Astrocyte of the spinal cord (primary cell): ENCODE data around the gene HES5.
A peak's percentile ranks its signal among the peaks of the same experiment; 100 is the strongest.

Experiments
- DNase-seq: peaks from one replicate; pipeline ENCODE4 v3.0.0; 2011; ENCODE audit warnings: low read depth, low spot score
- H3K4me3 ChIP-seq: 2 replicates; pipeline ENCODE4 v1.5.1; 2011; ENCODE audit warnings: low read depth, mild to moderate bottlenecking, low read length, moderate library complexity
- in situ Hi-C: cut with HindIII; loops from 2 replicates; pipeline ENCODE4 v1.10.0; 2017; ENCODE audit warnings: low sequenced_read_pairs
- TF ChIP-seq, protein P1 (sequence below): IDR thresholded peaks from 2 replicates; pipeline ENCODE4 v1.5.1; 2012; ENCODE audit warnings: low read depth, mild to moderate bottlenecking, low read length, inconsistent platforms

HES5 gene

DNA sequence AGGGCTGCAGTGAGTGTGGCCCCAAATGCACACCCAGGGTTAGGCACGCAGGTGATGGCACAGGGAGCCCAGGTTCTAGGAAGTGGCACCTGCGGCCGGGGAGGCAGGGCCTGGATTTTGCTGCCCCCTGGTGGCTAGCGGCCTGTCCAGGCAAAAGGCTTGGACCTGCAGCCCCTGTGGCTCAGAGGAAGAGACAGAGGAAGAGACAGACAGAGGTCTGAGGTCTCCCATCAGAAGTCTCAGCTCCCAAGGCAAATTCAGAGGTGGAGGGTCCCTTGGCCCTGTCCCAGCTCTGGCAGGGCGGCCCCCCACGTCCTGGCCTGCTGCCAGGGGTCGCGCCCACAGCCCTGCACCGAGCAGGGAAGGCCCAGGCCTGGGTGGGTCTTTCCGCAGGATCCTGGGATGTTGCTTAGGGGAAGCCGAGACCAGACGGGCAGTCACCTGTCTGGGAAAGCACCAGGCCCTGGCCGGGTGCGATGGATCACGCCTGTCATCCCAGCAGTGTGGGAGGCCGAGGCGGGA, 18.1 kb upstream of the HES5 start:
- H3K4me3 ChIP-seq = no peak overlapping the region
- in situ Hi-C loops = no loop called here
- TF ChIP-seq, protein P1, sequence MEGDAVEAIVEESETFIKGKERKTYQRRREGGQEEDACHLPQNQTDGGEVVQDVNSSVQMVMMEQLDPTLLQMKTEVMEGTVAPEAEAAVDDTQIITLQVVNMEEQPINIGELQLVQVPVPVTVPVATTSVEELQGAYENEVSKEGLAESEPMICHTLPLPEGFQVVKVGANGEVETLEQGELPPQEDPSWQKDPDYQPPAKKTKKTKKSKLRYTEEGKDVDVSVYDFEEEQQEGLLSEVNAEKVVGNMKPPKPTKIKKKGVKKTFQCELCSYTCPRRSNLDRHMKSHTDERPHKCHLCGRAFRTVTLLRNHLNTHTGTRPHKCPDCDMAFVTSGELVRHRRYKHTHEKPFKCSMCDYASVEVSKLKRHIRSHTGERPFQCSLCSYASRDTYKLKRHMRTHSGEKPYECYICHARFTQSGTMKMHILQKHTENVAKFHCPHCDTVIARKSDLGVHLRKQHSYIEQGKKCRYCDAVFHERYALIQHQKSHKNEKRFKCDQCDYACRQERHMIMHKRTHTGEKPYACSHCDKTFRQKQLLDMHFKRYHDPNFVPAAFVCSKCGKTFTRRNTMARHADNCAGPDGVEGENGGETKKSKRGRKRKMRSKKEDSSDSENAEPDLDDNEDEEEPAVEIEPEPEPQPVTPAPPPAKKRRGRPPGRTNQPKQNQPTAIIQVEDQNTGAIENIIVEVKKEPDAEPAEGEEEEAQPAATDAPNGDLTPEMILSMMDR = peak; percentile 97
- DNase-seq = peak; percentile 55

DNA sequence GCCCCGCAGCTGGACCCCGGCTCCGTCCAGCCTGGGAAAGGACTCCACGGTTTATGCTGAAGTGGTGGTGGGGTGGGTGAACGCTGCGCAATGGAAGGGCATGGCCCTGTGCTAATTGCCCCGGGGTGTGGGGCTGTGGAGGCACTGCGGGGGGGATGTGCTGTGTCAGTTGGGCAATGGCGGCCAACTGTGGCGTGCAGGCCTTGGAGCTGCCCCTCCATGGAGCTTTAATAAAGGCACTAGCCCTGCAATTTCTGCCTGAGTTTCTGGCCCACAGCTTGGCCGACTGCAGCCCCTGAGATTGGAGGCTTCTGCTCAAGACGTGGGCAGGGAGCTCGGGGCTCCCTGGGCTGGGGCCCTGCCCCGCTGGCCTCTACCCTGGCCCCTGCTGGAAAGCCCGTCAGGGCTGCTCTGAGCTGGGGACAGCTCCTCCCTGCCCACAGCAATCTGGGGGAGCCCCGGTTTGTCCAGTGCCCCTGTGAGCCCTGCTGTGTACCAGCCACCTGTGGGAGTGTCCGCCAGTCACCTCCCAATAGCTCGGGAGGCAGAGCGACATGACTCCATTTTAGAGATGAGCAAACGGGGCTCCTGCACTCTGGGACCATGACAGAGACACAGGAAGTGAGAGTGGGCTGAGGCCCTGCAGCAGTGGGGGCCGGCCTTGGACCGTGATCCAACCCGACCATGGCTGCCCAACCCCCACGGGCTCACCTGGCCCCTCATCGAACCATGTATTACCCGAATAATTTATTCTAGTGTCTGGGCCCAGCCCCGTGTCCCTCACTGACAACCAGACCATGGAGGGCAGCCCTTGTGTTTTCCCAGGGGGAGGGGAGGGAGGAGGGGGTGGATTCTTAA, 17.4 kb upstream of the HES5 start:
- in situ Hi-C loops = no loop called here
- peak overlapping the region; percentile 43 for H3K4me3 ChIP-seq
- no peak for DNase-seq
- TF ChIP-seq, protein P1 = no peak

DNA sequence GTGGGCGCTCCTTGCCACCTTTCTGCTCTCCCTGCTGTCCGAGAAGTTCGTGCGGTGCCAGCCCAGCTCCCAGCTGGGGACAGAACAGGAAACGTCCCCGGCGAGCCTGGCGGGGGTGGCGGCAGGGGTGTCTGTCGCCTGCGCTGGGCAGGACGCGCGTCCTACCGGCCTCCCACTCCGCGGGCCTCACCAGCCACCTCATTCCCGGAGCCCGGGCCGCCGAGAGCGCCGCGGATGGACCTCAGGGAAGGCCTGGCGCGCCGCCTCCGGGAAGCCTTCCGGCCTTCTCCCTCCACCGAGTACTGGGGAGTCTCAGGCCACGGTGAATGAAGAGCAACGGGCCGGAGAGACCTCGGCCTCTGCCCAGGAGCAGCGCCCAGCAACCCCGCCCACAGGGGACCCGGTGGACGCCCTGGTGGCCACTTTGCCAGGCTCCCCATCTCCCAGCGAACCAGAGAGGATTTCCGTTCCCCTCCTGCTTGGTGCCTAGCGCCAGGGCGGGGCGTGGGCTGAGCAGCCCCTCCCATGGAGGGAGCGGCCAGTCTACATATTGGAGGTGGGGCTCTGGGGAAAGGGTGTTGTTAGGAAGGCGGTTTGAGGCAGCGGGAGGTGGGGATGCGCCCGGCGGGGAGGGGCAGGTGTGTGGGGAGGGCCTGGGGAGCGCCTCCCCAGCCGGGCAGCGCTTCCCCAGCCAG, 16.6 kb upstream of the HES5 start:
- in situ Hi-C loops = no loop called here
- peak; percentile 70 for DNase-seq
- H3K4me3 ChIP-seq = peak overlapping the region; percentile 43
- TF ChIP-seq, protein P1 = no peak

DNA sequence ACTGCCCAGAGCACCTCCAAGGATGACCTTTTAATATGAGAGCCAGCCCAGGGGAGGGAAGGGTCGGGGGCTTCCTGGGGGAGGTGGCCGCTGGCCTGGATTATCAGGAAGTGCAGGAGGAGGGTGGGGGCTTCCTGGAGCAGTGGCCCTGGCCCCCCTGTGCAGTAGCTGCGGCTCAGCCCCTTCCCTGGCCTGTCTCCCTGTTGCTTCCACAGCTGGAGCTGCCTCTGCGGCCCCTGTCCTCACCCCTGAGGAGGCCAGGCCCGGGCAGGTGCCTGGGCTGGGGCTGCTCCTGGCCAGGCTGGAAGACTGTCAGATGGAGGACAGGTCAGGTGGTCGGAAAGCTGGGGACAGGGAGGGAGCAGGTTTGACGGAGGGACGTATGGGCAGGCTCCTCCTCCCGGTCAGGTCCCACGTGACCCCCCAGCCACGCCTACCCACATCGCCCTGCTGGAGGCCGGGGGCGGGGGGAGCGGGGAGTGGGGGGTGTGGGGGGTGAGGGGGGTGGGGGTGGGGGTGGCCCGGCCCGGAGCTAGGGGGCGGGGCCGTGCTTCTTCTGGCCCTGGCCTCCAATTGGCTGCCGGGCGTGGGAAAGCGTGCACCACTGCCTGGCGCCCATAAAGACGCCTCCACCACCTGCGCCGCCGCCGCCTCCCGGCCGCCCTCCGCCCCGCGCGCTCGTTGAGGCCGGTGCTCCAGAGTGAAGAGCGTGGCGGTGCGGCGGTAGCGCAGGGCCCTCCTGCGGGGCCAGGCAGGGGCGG, 15.9 kb upstream of the HES5 start:
- TF ChIP-seq, protein P1 = no peak
- in situ Hi-C loops = no loop called here
- DNase-seq = peak; percentile 67
- H3K4me3 ChIP-seq = peak overlapping the region; percentile 43

DNA sequence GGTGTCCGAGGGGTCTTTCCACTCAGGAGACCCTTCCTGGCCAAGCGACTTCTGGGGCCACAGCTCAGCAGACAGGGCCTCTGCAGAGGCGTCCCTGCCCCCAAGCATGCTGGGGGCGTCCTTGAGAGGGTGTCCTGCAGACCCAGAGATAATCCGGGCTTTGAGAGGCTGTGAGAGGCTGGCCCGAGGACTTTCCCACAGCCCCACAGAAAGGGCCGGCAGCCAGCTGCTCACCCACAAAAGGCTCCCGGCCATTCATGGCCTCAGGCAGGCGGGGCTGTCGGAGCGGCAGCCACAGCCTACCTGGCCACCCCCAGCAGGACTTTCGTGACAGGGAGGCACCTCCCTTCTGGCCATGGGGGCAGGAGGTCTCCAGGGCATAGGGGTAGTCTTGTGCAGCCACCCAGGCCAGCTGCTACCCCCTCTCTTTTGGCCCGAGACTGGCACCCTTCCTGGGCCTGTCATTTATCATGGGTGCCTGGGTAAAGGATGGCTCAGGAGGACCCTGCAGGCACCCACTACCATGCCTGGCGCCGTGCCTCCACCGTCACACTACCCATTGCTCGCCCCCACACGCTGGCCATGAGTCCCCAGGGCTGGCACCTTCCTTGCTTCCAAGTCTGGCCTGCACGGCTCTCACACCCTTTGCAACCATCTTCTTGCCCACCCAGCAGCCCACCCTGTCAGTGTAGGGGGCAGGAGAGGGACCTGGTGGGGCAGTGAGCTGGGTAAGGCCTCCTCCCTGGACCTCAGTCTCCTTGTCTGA, 15.0 kb upstream of the HES5 start:
- in situ Hi-C loops = no loop called here
- H3K4me3 ChIP-seq = no peak overlapping the region
- TF ChIP-seq, protein P1 = no peak
- no peak for DNase-seq
